Endothelial cell of umbilical vein (primary cell): ENCODE results near the gene ARHGAP10. TPM values are rescaled to one million over a fixed set of nuclear protein-coding genes. Genes with fewer than 3 reads are reported as not detected.

Source experiments
- BruUV-seq: library from RNA; stranded (reverse); fragments of 400-500 nt; replicated peaks from 2 replicates; lab custom pipeline; 2021; lab: Mats Ljungman, UMichigan
- CTCF ChIA-PET: fragments of 300-600, 350-600 bp; sonication (Branson Sonifier 250); formaldehyde crosslinking; loops from one replicate; lab custom pipeline; 2021; ENCODE audit warnings: antibody characterized with exemption, inconsistent platforms; lab: Charles Lee
- POLR2A ChIA-PET: fragments of 300-600, 350-600 bp; sonication (Branson Sonifier 250); formaldehyde crosslinking; loops from one replicate; lab custom pipeline; 2021; ENCODE audit warnings: antibody characterized with exemption, inconsistent platforms; lab: Charles Lee
- DNase-seq: peaks from one replicate; pipeline ENCODE4 v3.0.0-alpha.2; 2011; ENCODE audit warnings: low read depth, low spot score
- FAIRE-seq: peaks from 2 replicates; lab custom pipeline; 2011; peaks lifted over from hg19 to GRCh38; lab: Jason Lieb, UNC
- H2AFZ ChIP-seq: 2 replicates; pipeline ENCODE4 v1.6.0; 2012; ENCODE audit warnings: low read depth, low read length, control low read depth, inconsistent platforms
- H3K27ac ChIP-seq: 2 replicates; pipeline ENCODE4 v1.5.1; 2011; ENCODE audit warnings: low read depth, mild to moderate bottlenecking, control low read depth, low read length, moderate library complexity; ENCODE audit not compliant: insufficient read depth
- H3K27me3 ChIP-seq, 2 experiments: 2 replicates each; pipeline versions ENCODE4 v1.6.0 to v1.6.1; 2011; ENCODE audit warnings: low read length in 2 of 2, mixed read lengths in 1 of 2; ENCODE audit not compliant: control insufficient read depth in 2 of 2, insufficient read depth in 2 of 2
- H3K36me3 ChIP-seq, 2 experiments: 2 replicates in 1 of 2; 3 replicates in 1 of 2; pipeline ENCODE4 v1.5.1; 2011; ENCODE audit warnings: low read length in 2 of 2, mild to moderate bottlenecking in 1 of 2, moderate library complexity in 1 of 2; ENCODE audit not compliant: control insufficient read depth in 2 of 2, insufficient read depth in 2 of 2; ENCODE audit errors: extremely low read depth in 1 of 2
- H3K4me1 ChIP-seq: 3 replicates; pipeline ENCODE4 v1.5.1; 2011; ENCODE audit warnings: mild to moderate bottlenecking, low read length; ENCODE audit not compliant: control insufficient read depth, insufficient read depth; ENCODE audit errors: extremely low read depth
- H3K4me2 ChIP-seq: 2 replicates; pipeline ENCODE4 v1.6.1; 2011; ENCODE audit warnings: low read length, control low read depth, mixed read lengths; ENCODE audit not compliant: insufficient read depth
- H3K4me3 ChIP-seq, 3 experiments: fragments of 200-600 bp in 1 of 3; sonication (generic), shearing (Covaris generic) in 1 of 3; replicated peaks in 1 of 3; 2 replicates each; pipeline ENCODE4 v1.5.1; 2011 to 2016; ENCODE audit warnings: control low read depth in 3 of 3, low read length in 3 of 3, mild to moderate bottlenecking in 2 of 3, inconsistent platforms in 1 of 3, low read depth in 1 of 3, moderate library complexity in 1 of 3; ENCODE audit not compliant: insufficient read depth in 1 of 3
- H3K79me2 ChIP-seq: 2 replicates; pipeline ENCODE4 v1.6.0; 2012; ENCODE audit warnings: low read length, inconsistent platforms; ENCODE audit not compliant: control insufficient read depth, insufficient read depth
- H3K9ac ChIP-seq: replicated peaks from 2 replicates; pipeline ENCODE3; 2011; ENCODE audit warnings: low read length, control low read depth; ENCODE audit not compliant: insufficient read depth; ENCODE audit errors: extremely low read depth
- H3K9me1 ChIP-seq: replicated peaks from 3 replicates; pipeline ENCODE4 v1.6.0; 2011; ENCODE audit warnings: mild to moderate bottlenecking, low read length; ENCODE audit not compliant: control insufficient read depth, insufficient read depth; ENCODE audit errors: extremely low read depth
- H3K9me3 ChIP-seq: replicated peaks from 2 replicates; pipeline ENCODE4 v1.5.1; 2012; ENCODE audit warnings: low read length, inconsistent platforms; ENCODE audit not compliant: control insufficient read depth, insufficient read depth
- H4K20me1 ChIP-seq: replicated peaks from 2 replicates; pipeline ENCODE3; 2011; ENCODE audit warnings: mild to moderate bottlenecking, low read length; ENCODE audit not compliant: control insufficient read depth, insufficient read depth; ENCODE audit errors: extremely low read depth
- CTCF ChIP-seq, 2 donors: IDR thresholded peaks; 1 replicate in 1 of 2; 2 replicates in 1 of 2; pipeline ENCODE4 v1.5.1; 2011; ENCODE audit warnings: low read length in 2 of 2, mild to moderate bottlenecking in 2 of 2, moderate library complexity in 2 of 2, control low read depth in 1 of 2, inconsistent platforms in 1 of 2, low read depth in 1 of 2; ENCODE audit not compliant: insufficient read depth in 1 of 2; ENCODE audit errors: extremely low read depth in 1 of 2
- EZH2 ChIP-seq: IDR thresholded peaks from 2 replicates; pipeline ENCODE4 v1.6.1; 2012; ENCODE audit warnings: borderline replicate concordance, low read depth, mild to moderate bottlenecking, moderate library complexity, low read length, inconsistent platforms; ENCODE audit not compliant: severe bottlenecking
- FOS ChIP-seq: IDR thresholded peaks from 2 replicates; pipeline ENCODE4 v1.6.1; 2011; ENCODE audit warnings: mild to moderate bottlenecking, low read length, moderate library complexity, borderline replicate concordance; ENCODE audit not compliant: insufficient read depth
- GATA2 ChIP-seq: IDR thresholded peaks from 2 replicates; pipeline ENCODE4 v1.7.0; 2011; ENCODE audit warnings: low read depth, mild to moderate bottlenecking, moderate library complexity, mixed read lengths, low read length; ENCODE audit not compliant: insufficient read length, insufficient read depth
- JUN ChIP-seq: IDR thresholded peaks from 2 replicates; pipeline ENCODE4 v1.6.1; 2011; ENCODE audit warnings: borderline replicate concordance, low read depth; ENCODE audit not compliant: insufficient read length, insufficient read depth
- MAX ChIP-seq: IDR thresholded peaks from 2 replicates; pipeline ENCODE4 v1.6.1; 2011; ENCODE audit not compliant: insufficient read depth, insufficient read length
- MYC ChIP-seq: IDR thresholded peaks from one replicate; pipeline ENCODE4 v1.6.1; 2011; ENCODE audit warnings: mild to moderate bottlenecking, low read depth, low read length
- POLR2A ChIP-seq: IDR thresholded peaks from 2 replicates; pipeline ENCODE4 v1.6.1; 2012; ENCODE audit warnings: low read depth, mild to moderate bottlenecking, control low read depth, low read length
- POLR2AphosphoS5 ChIP-seq: IDR thresholded peaks from 2 replicates; pipeline ENCODE4 v1.6.1; 2012; ENCODE audit warnings: low read depth, mild to moderate bottlenecking, control low read depth, low read length, moderate library complexity; ENCODE audit not compliant: insufficient read depth
- dilution Hi-C: fragments of 300-500 bp; cut with MboI; formaldehyde crosslinking; loops from one replicate; pipeline ENCODE4 v1.15.0; 2019; ENCODE audit warnings: low sequenced_read_pairs; ENCODE audit not compliant: extremely low pct_ligation_motif_present
- intact Hi-C: fragments of 100-400 bp; cut with micrococcal nuclease; formaldehyde crosslinking; loops from one replicate; pipeline ENCODE4 v1.10.0; 2022
- polyA plus RNA-seq, 4 experiments: library from polyadenylated mRNA; depleted of rRNA in 3 of 4; stranded (reverse) in 3 of 4; unstranded in 1 of 4; fragments of >200 nt; gene quantifications; 2 replicates each; pipeline versions ENCODE4 v1.2.1 to v1.2.3, GENCODE V29; 2011 to 2012; ENCODE audit warnings: missing spikeins in 1 of 4
- total RNA-seq: library from RNA; stranded (reverse); gene quantifications from 2 replicates; pipeline ENCODE4 v1.2.3, GENCODE V29; 2021

Gene ARHGAP10
- total and polyA plus RNA-seq, 2 donors (not counting 3 experiments of a cell fraction or from before 2014, with no cell fraction given): 20.4 to 36.7 TPM

- Histone ChIP-seq H3K9ac (no peak overlapping the region), H3K27ac (no peak overlapping the region), H2AFZ (no peak overlapping the region), H4K20me1 (peaks cover 3% of the 10 kb centered on the region), H3K4me3 (no peak overlapping the region), H3K36me3 (no peaks in the 10 kb centered on the region), H3K9me3 (no peaks in the 10 kb centered on the region), H3K79me2 (peaks cover 2% of the 10 kb centered on the region), H3K4me1 (no peaks in the 10 kb centered on the region), H3K27me3 (no peaks in the 10 kb centered on the region), H3K4me2 (no peak overlapping the region), H3K9me1 (no peaks in the 10 kb centered on the region)
- dilution Hi-C loops (no loop called here), intact Hi-C loops (no loop called here)
- POLR2A ChIA-PET: no interaction called here
- CTCF ChIA-PET: interaction anchor here (0.9 to 1.4 kb wide), 3 partner anchors 10 to 22 kb away, joined by 3 to 5 read pairs (median 3); no protein-coding TSS in a partner anchor
- FAIRE-seq: no peak
- BruUV-seq: no TSS peak
- TF ChIP-seq MAX: no peak
- no peak for TF ChIP-seq POLR2AphosphoS5
- TF ChIP-seq POLR2A: no peak
- TF ChIP-seq FOS: no peak
- DNase-seq: no peak
Observed at GRCh38 chr4:148034813-148035212, 302.9 kb downstream of the ARHGAP10 start.

- Histone ChIP-seq H3K9me1 (no peaks in the 10 kb centered on the region), H3K36me3 (peaks cover 0 to under 1% of the 10 kb centered on the region in 2 experiments), H3K9ac (no peak overlapping the region), H3K4me2 (no peak overlapping the region), H3K27ac (no peak overlapping the region), H3K4me3 (no peak overlapping the region), H3K9me3 (no peaks in the 10 kb centered on the region), H3K27me3 (no peaks in the 10 kb centered on the region), H4K20me1 (no peaks in the 10 kb centered on the region), H3K79me2 (peaks cover 4% of the 10 kb centered on the region), H2AFZ (no peak overlapping the region), H3K4me1 (no peaks in the 10 kb centered on the region)
- DNase-seq (no peak), FAIRE-seq (no peak)
- TF ChIP-seq FOS (no peak), EZH2 (no peak), MYC (no peak), JUN (no peak), CTCF (IDR thresholded peaks at IDR 0.05; ENCODE audit: extremely low read depth in 1 of 2, insufficient read depth in 1 of 2, low read depth in 1 of 2, low read length in 2 of 2) (no peak), POLR2AphosphoS5 (no peak), GATA2 (no peak)
- no TSS peak for BruUV-seq
- ChIA-PET CTCF (interaction anchor here (1.3 to 1.8 kb wide), 3 partner anchors 12 to 25 kb away, joined by 4 to 7 read pairs (median 4); no protein-coding TSS in a partner anchor), POLR2A (no interaction called here)
- intact Hi-C loops (no loop called here), dilution Hi-C loops (no loop called here)
Observed at GRCh38 chr4:148041606-148042329, 309.9 kb downstream of the ARHGAP10 start.
